K562 (cell line): ENCODE results near the gene MYADM. TPM values are rescaled to one million over a fixed set of nuclear protein-coding genes. Genes with fewer than 3 reads are reported as not detected.
A peak's percentile ranks its signal among the peaks of the same experiment; 100 is the strongest.

ENCODE experiments used
- ATAC-seq: fragments of 200-7000 bp; cut with Tn5 transposase; 3 replicates; pipeline ENCODE4 v1.9.1; 2020; ENCODE audit warnings: moderate library complexity
- BruUV-seq: library from RNA; stranded (reverse); fragments of 400-500 nt; replicated peaks from 2 replicates; lab custom pipeline; 2021; lab: Mats Ljungman, UMichigan
- CTCF ChIA-PET: fragments of 300-600 bp; formaldehyde crosslinking; extraction: SDS; loops from one replicate; lab custom pipeline; 2021; ENCODE audit warnings: low intra/inter-chr PET ratio; lab: Yijun Ruan, JAX
- POLR2A ChIA-PET: fragments of 300-600, 350-650 bp; sonication (Branson Sonifier 250); formaldehyde crosslinking; extraction: SDS; loops from one replicate; lab custom pipeline; 2021; ENCODE audit warnings: antibody characterized with exemption, inconsistent platforms; lab: Yijun Ruan, JAX
- DNase-seq, 4 experiments: peaks; one replicate each; pipeline versions ENCODE4 v3.0.0 to v3.0.0-alpha.2; 2011 to 2018; ENCODE audit warnings: low spot score in 3 of 4, mixed read lengths in 3 of 4; ENCODE audit errors: extremely low read depth in 1 of 4
- FAIRE-seq: peaks from 2 replicates; lab custom pipeline; 2011; peaks lifted over from hg19 to GRCh38; lab: Jason Lieb, UNC
- H2AFZ ChIP-seq: 2 replicates; pipeline ENCODE4 v1.6.0; 2011; ENCODE audit warnings: low read depth, low read length, control low read depth, inconsistent platforms
- H3K27ac ChIP-seq: fragments of 200-600 bp; 3 replicates; pipeline ENCODE4 v1.8.0; 2011; ENCODE audit warnings: low read depth, mild to moderate bottlenecking, control low read depth, inconsistent platforms, low read length, moderate library complexity, mixed read lengths; ENCODE audit errors: extremely low read depth
- H3K27me3 ChIP-seq, 2 experiments: fragments of 300-600 bp in 1 of 2; 2 replicates in 1 of 2; 3 replicates in 1 of 2; pipeline versions ENCODE4 v1.6.0 to v1.8.0; 2011; ENCODE audit warnings: inconsistent platforms in 2 of 2, low read length in 2 of 2, mild to moderate bottlenecking in 1 of 2, mixed read lengths in 1 of 2, moderate library complexity in 1 of 2; ENCODE audit not compliant: control insufficient read depth in 2 of 2, insufficient read depth in 2 of 2
- H3K36me3 ChIP-seq: fragments of 300-600 bp; 3 replicates; pipeline ENCODE4 v1.8.0; 2011; ENCODE audit warnings: mild to moderate bottlenecking, low read length, inconsistent platforms; ENCODE audit not compliant: control insufficient read depth, insufficient read depth
- H3K4me1 ChIP-seq, 2 experiments: fragments of 200-600 bp in 1 of 2; replicated peaks in 1 of 2; 2 replicates in 1 of 2; 3 replicates in 1 of 2; pipeline versions ENCODE4 v1.5.1 to v1.8.0; 2011; ENCODE audit warnings: inconsistent platforms in 2 of 2, low read length in 2 of 2, mild to moderate bottlenecking in 1 of 2, mixed read lengths in 1 of 2, moderate library complexity in 1 of 2; ENCODE audit not compliant: control insufficient read depth in 2 of 2, insufficient read depth in 2 of 2
- H3K4me2 ChIP-seq: 2 replicates; pipeline ENCODE4 v1.6.1; 2011; ENCODE audit warnings: low read length, control low read depth, inconsistent platforms, mixed read lengths; ENCODE audit not compliant: insufficient read depth
- H3K4me3 ChIP-seq: fragments of 200-600 bp; sonication (generic), shearing (Covaris generic); 2 replicates; pipeline ENCODE4 v1.5.1; 2016; ENCODE audit warnings: control low read depth, inconsistent platforms
- H3K79me2 ChIP-seq: fragments of 200-600 bp; 3 replicates; pipeline ENCODE4 v1.8.0; 2011; ENCODE audit warnings: low read length, inconsistent platforms; ENCODE audit not compliant: control insufficient read depth, insufficient read depth
- H3K9ac ChIP-seq, 2 experiments: 2 replicates each; pipeline versions ENCODE4 v1.6.0 to v1.6.1; 2011; ENCODE audit warnings: low read depth in 2 of 2, low read length in 2 of 2, control low read depth in 1 of 2, inconsistent platforms in 1 of 2, mild to moderate bottlenecking in 1 of 2, mixed read lengths in 1 of 2; ENCODE audit not compliant: insufficient read depth in 1 of 2
- H3K9me1 ChIP-seq: one replicate; pipeline ENCODE4 v1.6.0; 2011; ENCODE audit warnings: inconsistent platforms, mild to moderate bottlenecking, low read length, moderate library complexity; ENCODE audit not compliant: control insufficient read depth, insufficient read depth
- H3K9me3 ChIP-seq: replicated peaks from 2 replicates; pipeline ENCODE4 v1.5.1; 2011; ENCODE audit warnings: low read depth, low read length, inconsistent platforms; ENCODE audit not compliant: control insufficient read depth, insufficient read depth
- H4K20me1 ChIP-seq: replicated peaks from 2 replicates; pipeline ENCODE4 v1.6.1; 2011; ENCODE audit warnings: low read length, inconsistent platforms, mixed read lengths; ENCODE audit not compliant: control insufficient read depth, insufficient read depth
- CEBPG ChIP-seq, 3 experiments: fragments of 200-800 bp in 1 of 3; sonication (Bioruptor generic) in 1 of 3; sonication (generic) in 1 of 3; formaldehyde crosslinking in 1 of 3; IDR thresholded peaks in 2 of 3; conservative IDR thresholded peaks in 1 of 3; 2 replicates each; pipeline versions ENCODE4 v1.6.1 to v1.8.0; 2016 to 2022; ENCODE audit warnings: missing compliant biosample characterization in 2 of 3, missing genetic modification characterization in 2 of 3, mild to moderate bottlenecking in 1 of 3, missing genetic modification reagents in 1 of 3
- POLR2AphosphoS2 ChIP-seq: IDR thresholded peaks from 2 replicates; pipeline ENCODE4 v1.6.1; 2012; ENCODE audit warnings: low read length, improper control_type of control experiment
- RBFOX2 ChIP-seq: fragments of 200-400 bp; formaldehyde crosslinking; IDR thresholded peaks from 2 replicates; pipeline ENCODE4 v1.6.1; 2017; ENCODE audit warnings: low read depth, mild to moderate bottlenecking, low read length, moderate library complexity
- ZKSCAN1 ChIP-seq: fragments of 150-350 bp; IDR thresholded peaks from 2 replicates; pipeline ENCODE4 v1.6.1; 2016; ENCODE audit warnings: low read depth, low read length
- ZNF311 ChIP-seq: fragments of 250-450 bp; sonication (Bioruptor Pico); IDR thresholded peaks from 2 replicates; pipeline ENCODE4 v1.4.0; 2020; ENCODE audit warnings: mild to moderate bottlenecking, moderate library complexity
- ZNF444 ChIP-seq: fragments of 250-450 bp; sonication (Bioruptor Pico); IDR thresholded peaks from 2 replicates; pipeline ENCODE4 v1.4.0; 2020; ENCODE audit warnings: mild to moderate bottlenecking, moderate library complexity
- WGBS: fragments of 100-300 bp; shearing (Covaris generic); methylation state at CpG from one replicate; pipeline ENCODE4 v1.1.6; 2016; ENCODE audit warnings: low coverage, mixed read lengths; ENCODE audit not compliant: insufficient coverage; ENCODE audit errors: missing lambda C conversion rate; 5-methylcytosine and 5-hydroxymethylcytosine counted together
- in situ Hi-C: fragments of 300-500 bp; cut with MboI; formaldehyde crosslinking; loops from 4 replicates; pipeline ENCODE4 v1.15.0; 2018; ENCODE audit warnings: inconsistent platforms, mixed read lengths
- intact Hi-C: fragments of 100-400 bp; cut with micrococcal nuclease; formaldehyde crosslinking; loops from 2 replicates; pipeline ENCODE4 v1.14.2; 2022
- polyA plus RNA-seq, 8 experiments: library from polyadenylated mRNA; depleted of rRNA in 4 of 8; stranded (reverse) in 5 of 8; unstranded in 3 of 8; fragments of >200 nt; fragmentation: Nextera tagmentation in 2 of 8; fragmentation: Illumina TruSeq in 1 of 8; extraction: Ambion mirVana in 2 of 8; extraction: Trizol in 1 of 8; gene quantifications; 2 replicates each; pipeline versions ENCODE4 v1.2.1 to v1.2.3, GENCODE V29; 2011 to 2014; ENCODE audit warnings: inconsistent platforms in 1 of 8, missing spikeins in 1 of 8
- total RNA-seq, 7 experiments: library from RNA; depleted of rRNA in 6 of 7; stranded (reverse); fragments of >200 nt in 6 of 7; fragmentation: Illumina TruSeq in 2 of 7; extraction: Trizol in 2 of 7; gene quantifications; 2 replicates each; pipeline versions ENCODE4 v1.2.1 to v1.2.3, GENCODE V29; 2011 to 2021; ENCODE audit warnings: low replicate concordance in 1 of 7

The MYADM gene
- total and polyA plus RNA-seq, 9 of the 15 experiments (the other 6 are each of a cell fraction or from before 2014, with no cell fraction given), result 4.5 to 70.3 (median 14.4) TPM

DNA sequence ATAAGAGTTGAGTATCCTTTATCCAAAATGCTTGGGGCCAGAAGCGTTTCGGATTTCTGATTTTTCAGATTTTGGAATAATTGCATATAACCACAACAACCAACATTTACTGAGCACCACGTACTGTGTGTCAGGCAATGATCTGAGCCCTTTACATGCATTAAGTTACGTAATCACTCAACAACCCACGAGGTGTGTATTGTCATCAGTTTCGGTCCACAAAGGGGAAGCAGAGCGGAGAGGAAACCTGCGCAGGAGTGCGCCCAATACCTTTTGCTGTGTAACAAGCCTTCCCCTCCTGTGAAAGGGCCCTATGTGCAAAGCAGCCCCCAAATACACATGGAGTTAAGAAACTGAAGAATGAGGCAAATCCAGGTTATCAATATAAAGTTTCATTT lies 22.8 kb upstream of the MYADM start:
- H2AFZ ChIP-seq, result no peak overlapping the region
- H3K27me3 ChIP-seq, result peaks cover 3 to 23% of the 10 kb centered on the region in 2 experiments; a peak in 4 of 5 replicates
- no peaks in the 10 kb centered on the region for H3K9me1 ChIP-seq
- DNase-seq (no peak), FAIRE-seq (no peak), ATAC-seq (no peak)
- H3K36me3 ChIP-seq, result no peaks in the 10 kb centered on the region
- peaks cover 0 to 4% of the 10 kb centered on the region in 2 experiments; a peak in 2 of 5 replicates for H3K4me1 ChIP-seq
- intact Hi-C loops (loop anchor here (10.0 kb wide), 1 partner anchor 50 kb away; no protein-coding TSS in a partner anchor), in situ Hi-C loops (loop anchor here (5.0 kb wide), 1 partner anchor 177 kb away; no protein-coding TSS in a partner anchor)
- H3K79me2 ChIP-seq, result no peaks in the 10 kb centered on the region
- ChIA-PET POLR2A (no interaction called here), CTCF (no interaction called here)
- no peak overlapping the region for H3K4me3 ChIP-seq
- H4K20me1 ChIP-seq, result no peaks in the 10 kb centered on the region; the same call in 1 of the 2 replicates
- 41% methylated on average over 9 of the region's 9 CpGs for WGBS
- no peak for TF ChIP-seq ZNF311
- no peak for TF ChIP-seq ZNF444
- TF ChIP-seq CEBPG (CRISPR knock-in tag; IDR thresholded peaks at IDR 0.05), result no peak
- TF ChIP-seq CEBPG (tag; conservative IDR thresholded peaks at IDR 0.05 in 1 of 2, IDR thresholded peaks at IDR 0.05 in 1 of 2), result peak in 1 of 2 experiments; percentile 33; a peak in 1 of 4 replicates
- TF ChIP-seq, all 486 proteins: peak for 1
- Histone ChIP-seq H3K9ac (no peak overlapping the region), H3K9me3 (no peaks in the 10 kb centered on the region), H3K27ac (no peak overlapping the region), H3K4me2 (no peak overlapping the region)
- BruUV-seq, result no TSS peak

DNA sequence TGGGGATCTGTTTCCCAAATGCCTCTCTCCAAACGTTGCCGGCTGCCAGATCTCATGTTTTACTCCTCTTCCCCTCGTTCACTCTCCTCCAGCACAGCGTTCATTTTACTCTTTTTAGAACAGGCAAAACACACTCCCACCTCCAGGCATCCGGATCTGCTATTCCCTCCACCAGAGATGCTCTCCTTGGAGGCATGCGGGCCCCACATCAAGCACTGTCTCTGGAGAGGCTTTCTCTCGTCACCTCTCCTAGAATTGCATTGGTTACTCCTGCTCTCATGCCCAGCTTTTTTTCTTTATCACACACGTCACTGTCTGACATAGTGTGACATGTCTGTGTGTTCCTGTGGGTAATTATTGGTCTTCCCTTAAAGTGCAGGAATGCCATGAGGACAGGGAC lies 20.1 kb upstream of the MYADM start:
- Histone ChIP-seq H3K36me3 (no peaks in the 10 kb centered on the region), H3K9ac (no peak overlapping the region), H3K9me3 (no peaks in the 10 kb centered on the region), H3K27me3 (peaks cover 3 to 23% of the 10 kb centered on the region in 2 experiments; a peak in 4 of 5 replicates), H3K4me3 (no peak overlapping the region), H4K20me1 (no peaks in the 10 kb centered on the region; the same call in 1 of the 2 replicates), H3K4me1 (peaks cover 0 to 3% of the 10 kb centered on the region in 2 experiments; a peak in 1 of 5 replicates), H3K9me1 (no peaks in the 10 kb centered on the region), H3K79me2 (no peaks in the 10 kb centered on the region), H2AFZ (no peak overlapping the region), H3K27ac (no peak overlapping the region), H3K4me2 (no peak overlapping the region)
- in situ Hi-C loops, result no loop called here
- WGBS, result 2% methylated on average over 8 of the region's 8 CpGs
- intact Hi-C loops, result loop anchor here (10.0 kb wide), 1 partner anchor 53 kb away; no protein-coding TSS in a partner anchor
- CTCF ChIA-PET, result no interaction called here
- DNase-seq (no peak), ATAC-seq (no peak), FAIRE-seq (no peak)
- BruUV-seq, result no TSS peak
- no peak for TF ChIP-seq RBFOX2
- TF ChIP-seq ZKSCAN1, result no peak
- TF ChIP-seq POLR2AphosphoS2, result no peak
- POLR2A ChIA-PET, result no interaction called here
